ENCODE data around the gene SLCO3A1. TPM values are rescaled to one million over a fixed set of nuclear protein-coding genes. Genes with fewer than 3 reads are reported as not detected.

SLCO3A1 gene
- total RNA-seq, 1 donor from 2014 or later, result 56.8 TPM

DNA sequence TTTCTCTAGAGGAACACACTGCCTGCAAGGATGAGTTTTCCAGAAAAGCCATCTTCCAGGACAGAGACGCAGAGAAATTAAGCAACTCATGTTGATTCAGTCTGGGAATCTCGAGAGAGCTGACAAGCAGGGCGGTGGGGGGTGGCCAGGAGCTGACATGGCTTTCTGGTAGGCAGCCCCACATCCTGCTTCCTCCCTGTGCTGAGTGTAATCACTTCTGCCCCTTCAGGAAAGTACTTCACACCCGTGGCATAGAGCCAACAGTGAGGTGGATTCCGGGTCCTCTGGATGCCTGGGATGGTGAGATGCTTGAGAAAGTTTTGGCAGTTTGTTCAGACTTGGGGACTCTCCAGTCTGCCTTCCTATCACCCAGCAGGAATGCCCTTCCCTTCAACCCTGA lies 221.1 kb downstream of the SLCO3A1 start:
- peaks cover 74% of the 10 kb centered on the region for H3K4me1 ChIP-seq
- intact Hi-C loops (cut with micrococcal nuclease), result loop anchor here (10.0 kb wide), 1 partner anchor 220 kb away; the partner anchor contains the start of gene SLCO3A1
- DNase-seq, result peak; percentile 56

DNA sequence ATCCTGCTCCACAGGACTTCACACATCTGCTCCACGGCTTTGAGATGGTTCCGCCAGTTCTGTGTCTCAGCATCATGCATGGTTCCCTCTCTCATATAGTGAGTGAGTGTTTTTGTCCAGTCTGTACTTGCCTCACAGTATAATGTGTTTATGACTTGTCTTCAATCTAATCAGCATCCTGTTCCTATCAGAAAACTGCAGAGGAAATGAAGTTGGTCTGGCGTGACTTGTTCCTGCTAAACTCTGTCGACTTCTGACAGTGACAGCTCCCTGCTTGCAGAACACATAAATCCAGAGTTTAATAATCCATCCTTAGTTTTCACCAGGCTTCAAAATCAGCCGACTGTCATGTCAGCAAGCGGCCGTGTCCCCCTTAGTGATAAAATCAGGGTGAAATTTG lies 222.3 kb downstream of the SLCO3A1 start:
- no peaks in the 10 kb centered on the region for H3K27me3 ChIP-seq (ENCODE audit: low read depth)
- H3K4me1 ChIP-seq, result peaks cover 63% of the 10 kb centered on the region
- no peaks in the 10 kb centered on the region for H3K9me3 ChIP-seq (replicated peaks)
- no peak for DNase-seq
- TF ChIP-seq, protein P1, sequence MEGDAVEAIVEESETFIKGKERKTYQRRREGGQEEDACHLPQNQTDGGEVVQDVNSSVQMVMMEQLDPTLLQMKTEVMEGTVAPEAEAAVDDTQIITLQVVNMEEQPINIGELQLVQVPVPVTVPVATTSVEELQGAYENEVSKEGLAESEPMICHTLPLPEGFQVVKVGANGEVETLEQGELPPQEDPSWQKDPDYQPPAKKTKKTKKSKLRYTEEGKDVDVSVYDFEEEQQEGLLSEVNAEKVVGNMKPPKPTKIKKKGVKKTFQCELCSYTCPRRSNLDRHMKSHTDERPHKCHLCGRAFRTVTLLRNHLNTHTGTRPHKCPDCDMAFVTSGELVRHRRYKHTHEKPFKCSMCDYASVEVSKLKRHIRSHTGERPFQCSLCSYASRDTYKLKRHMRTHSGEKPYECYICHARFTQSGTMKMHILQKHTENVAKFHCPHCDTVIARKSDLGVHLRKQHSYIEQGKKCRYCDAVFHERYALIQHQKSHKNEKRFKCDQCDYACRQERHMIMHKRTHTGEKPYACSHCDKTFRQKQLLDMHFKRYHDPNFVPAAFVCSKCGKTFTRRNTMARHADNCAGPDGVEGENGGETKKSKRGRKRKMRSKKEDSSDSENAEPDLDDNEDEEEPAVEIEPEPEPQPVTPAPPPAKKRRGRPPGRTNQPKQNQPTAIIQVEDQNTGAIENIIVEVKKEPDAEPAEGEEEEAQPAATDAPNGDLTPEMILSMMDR (IDR thresholded peaks at IDR 0.05; ENCODE audit: borderline replicate concordance), result no peak
- H3K4me3 ChIP-seq, result no peak overlapping the region
- peak overlapping the region; percentile 36 for H3K27ac ChIP-seq (replicated peaks)
- intact Hi-C loops (cut with micrococcal nuclease), result loop anchor here (10.0 kb wide), 1 partner anchor 221 kb away; the partner anchor contains the start of gene SLCO3A1
- H3K36me3 ChIP-seq, result no peaks in the 10 kb centered on the region

More for the DNA sequence above, 221.1 kb downstream of the SLCO3A1 start:
- Histone ChIP-seq H3K27me3 (ENCODE audit: low read depth) (no peaks in the 10 kb centered on the region), H3K27ac (replicated peaks) (peak overlapping the region; percentile 36), H3K36me3 (no peaks in the 10 kb centered on the region), H3K9me3 (replicated peaks) (no peaks in the 10 kb centered on the region), H3K4me3 (no peak overlapping the region)
- TF ChIP-seq, protein P1 (IDR thresholded peaks at IDR 0.05; ENCODE audit: borderline replicate concordance), result no peak

DNA sequence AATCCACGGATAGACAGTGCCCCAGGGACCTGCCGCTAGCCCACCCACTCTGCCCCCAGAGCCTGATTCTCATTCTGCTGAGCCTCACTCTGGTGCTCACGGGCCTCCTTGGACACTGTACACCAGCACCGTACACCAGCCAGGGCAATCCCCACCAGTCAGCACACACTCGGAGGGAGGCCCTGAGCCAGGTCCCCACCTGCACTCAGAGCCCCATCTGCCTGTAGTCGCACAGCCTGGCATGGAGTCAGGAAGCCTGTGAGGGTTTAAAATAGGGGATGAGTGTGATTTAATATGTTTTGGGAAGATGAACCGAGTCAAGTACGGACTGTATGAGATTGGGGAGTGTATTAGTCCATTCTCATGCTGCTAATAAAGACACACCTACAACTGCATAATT lies 223.0 kb downstream of the SLCO3A1 start:
- intact Hi-C loops (cut with micrococcal nuclease), result loop anchor here (10.0 kb wide), 1 partner anchor 222 kb away; the partner anchor contains the start of gene SLCO3A1
- peaks cover 56% of the 10 kb centered on the region for H3K4me1 ChIP-seq

DNA sequence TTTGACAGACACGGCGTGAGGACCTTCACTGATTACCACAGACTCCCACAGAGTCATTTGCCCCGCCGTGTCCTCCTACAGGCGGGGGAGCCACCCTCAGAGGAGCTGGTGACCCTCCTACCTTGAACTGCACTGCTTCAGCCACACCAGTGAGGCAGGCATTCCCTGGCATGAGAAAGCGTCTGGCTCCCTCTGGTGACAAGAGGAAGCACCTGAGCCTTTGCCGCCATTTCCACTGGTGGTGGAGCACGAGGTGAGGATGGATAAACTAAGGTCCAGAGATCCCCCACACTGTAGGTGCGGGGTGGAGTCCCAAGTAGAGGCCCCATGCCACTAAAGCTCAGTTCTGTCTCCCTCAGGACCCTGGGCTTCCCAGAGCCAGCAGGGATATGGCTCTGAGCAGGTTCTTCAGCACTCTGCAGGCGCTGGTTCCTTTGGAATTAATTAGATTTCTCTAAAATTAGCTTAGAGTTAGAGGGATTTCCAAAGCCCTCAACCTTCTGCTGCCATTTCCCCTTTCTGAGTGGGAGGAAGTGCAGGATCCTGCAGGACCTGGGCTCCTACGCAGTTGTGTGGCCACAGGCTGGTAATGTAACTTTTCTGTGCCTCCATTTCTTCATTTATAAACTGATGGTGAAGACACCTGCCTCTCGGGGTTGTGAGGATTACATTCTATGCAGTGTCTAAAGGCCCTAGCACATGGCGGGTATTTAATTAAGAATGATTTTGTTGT lies 224.0 kb downstream of the SLCO3A1 start:
- Histone ChIP-seq H3K4me1 (peaks cover 61% of the 10 kb centered on the region), H3K4me3 (no peak overlapping the region), H3K27me3 (ENCODE audit: low read depth) (no peaks in the 10 kb centered on the region), H3K9me3 (replicated peaks) (no peaks in the 10 kb centered on the region), H3K36me3 (no peaks in the 10 kb centered on the region), H3K27ac (replicated peaks) (no peak overlapping the region)
- intact Hi-C loops (cut with micrococcal nuclease), result loop anchor here (10.0 kb wide), 1 partner anchor 223 kb away; the partner anchor contains the start of gene SLCO3A1
- TF ChIP-seq, protein P1 (IDR thresholded peaks at IDR 0.05; ENCODE audit: borderline replicate concordance), result peak; percentile 85
- peak; percentile 63 for DNase-seq

More for the DNA sequence above, 223.0 kb downstream of the SLCO3A1 start:
- H3K27me3 ChIP-seq (ENCODE audit: low read depth), result no peaks in the 10 kb centered on the region
- TF ChIP-seq, protein P1 (IDR thresholded peaks at IDR 0.05; ENCODE audit: borderline replicate concordance), result no peak
- DNase-seq, result no peak
- H3K27ac ChIP-seq (replicated peaks), result no peak overlapping the region
- H3K9me3 ChIP-seq (replicated peaks), result no peaks in the 10 kb centered on the region
- no peaks in the 10 kb centered on the region for H3K36me3 ChIP-seq
- no peak overlapping the region for H3K4me3 ChIP-seq

DNA sequence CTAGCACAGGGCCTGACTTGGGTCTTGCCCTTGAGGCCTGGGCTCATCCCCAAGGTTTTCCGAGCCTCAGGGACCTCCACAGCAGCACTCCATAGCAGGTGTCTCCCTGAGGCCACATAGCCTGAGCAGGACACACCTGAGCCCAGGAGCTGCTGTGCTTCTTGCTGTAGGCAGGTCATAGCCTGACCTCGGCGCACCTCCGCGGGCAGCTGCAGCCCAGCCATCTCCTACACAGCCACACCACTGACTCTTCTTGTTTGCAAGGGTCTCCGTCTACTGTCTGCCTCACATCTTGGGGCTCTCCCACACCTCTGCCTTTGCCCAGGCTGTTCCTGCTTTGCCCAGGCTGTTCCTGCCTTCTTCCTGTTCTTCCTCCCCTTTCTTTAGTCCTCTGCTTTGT lies 224.8 kb downstream of the SLCO3A1 start:
- H3K27ac ChIP-seq (replicated peaks), result no peak overlapping the region
- no peak for DNase-seq
- no peak overlapping the region for H3K4me3 ChIP-seq
- H3K27me3 ChIP-seq (ENCODE audit: low read depth), result no peaks in the 10 kb centered on the region
- TF ChIP-seq, protein P1 (IDR thresholded peaks at IDR 0.05; ENCODE audit: borderline replicate concordance), result no peak
- no peaks in the 10 kb centered on the region for H3K36me3 ChIP-seq
- H3K4me1 ChIP-seq, result peaks cover 63% of the 10 kb centered on the region
- H3K9me3 ChIP-seq (replicated peaks), result no peaks in the 10 kb centered on the region
- intact Hi-C loops (cut with micrococcal nuclease), result loop anchor here (10.0 kb wide), 1 partner anchor 223 kb away; the partner anchor contains the start of gene SLCO3A1
